ENCODE results near the gene EXOC8.

Gene EXOC8, protein sequence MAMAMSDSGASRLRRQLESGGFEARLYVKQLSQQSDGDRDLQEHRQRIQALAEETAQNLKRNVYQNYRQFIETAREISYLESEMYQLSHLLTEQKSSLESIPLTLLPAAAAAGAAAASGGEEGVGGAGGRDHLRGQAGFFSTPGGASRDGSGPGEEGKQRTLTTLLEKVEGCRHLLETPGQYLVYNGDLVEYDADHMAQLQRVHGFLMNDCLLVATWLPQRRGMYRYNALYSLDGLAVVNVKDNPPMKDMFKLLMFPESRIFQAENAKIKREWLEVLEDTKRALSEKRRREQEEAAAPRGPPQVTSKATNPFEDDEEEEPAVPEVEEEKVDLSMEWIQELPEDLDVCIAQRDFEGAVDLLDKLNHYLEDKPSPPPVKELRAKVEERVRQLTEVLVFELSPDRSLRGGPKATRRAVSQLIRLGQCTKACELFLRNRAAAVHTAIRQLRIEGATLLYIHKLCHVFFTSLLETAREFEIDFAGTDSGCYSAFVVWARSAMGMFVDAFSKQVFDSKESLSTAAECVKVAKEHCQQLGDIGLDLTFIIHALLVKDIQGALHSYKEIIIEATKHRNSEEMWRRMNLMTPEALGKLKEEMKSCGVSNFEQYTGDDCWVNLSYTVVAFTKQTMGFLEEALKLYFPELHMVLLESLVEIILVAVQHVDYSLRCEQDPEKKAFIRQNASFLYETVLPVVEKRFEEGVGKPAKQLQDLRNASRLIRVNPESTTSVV

DNA sequence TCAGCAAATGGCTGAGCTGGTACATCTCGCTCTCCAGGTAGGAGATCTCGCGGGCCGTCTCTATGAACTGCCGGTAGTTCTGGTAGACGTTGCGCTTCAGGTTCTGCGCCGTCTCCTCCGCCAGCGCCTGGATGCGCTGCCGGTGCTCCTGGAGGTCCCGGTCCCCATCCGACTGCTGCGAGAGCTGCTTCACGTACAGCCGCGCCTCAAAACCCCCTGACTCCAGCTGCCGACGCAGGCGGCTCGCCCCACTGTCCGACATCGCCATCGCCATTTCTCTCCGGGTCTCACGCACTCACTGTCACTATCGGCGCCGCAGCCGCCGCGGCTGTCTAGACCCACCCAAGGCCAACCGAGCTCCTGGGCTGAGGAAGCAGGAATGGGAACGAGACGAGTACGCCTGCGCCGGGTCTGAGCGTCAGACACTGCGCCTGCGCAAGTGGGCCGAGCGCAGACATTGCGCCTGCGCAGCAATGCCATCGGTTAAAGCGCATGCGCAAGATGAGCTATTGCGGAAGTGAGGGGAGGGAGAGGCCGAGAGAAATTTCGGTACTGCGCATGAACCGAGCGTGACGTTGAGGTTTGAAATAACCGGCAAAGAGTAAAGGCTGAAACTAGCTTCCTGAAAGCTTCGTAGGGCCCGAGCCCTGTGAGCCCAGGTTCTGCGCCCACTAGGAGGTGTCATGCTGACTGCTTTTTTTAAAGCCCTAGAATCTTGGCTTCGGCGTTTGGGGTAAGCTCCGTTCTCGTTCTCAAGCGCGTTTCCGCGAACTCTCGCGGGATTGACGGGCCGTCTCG lies at the start of gene EXOC8:
Gene EXOC8 (minus strand): TSS at position 381 of the 798 bp plus-strand sequence. CDS start 107 bp downstream, at position 274.
- DNase-seq (ENCODE audit: low spot score) (peak; percentile 94), FAIRE-seq (peak; percentile 76)

DNA sequence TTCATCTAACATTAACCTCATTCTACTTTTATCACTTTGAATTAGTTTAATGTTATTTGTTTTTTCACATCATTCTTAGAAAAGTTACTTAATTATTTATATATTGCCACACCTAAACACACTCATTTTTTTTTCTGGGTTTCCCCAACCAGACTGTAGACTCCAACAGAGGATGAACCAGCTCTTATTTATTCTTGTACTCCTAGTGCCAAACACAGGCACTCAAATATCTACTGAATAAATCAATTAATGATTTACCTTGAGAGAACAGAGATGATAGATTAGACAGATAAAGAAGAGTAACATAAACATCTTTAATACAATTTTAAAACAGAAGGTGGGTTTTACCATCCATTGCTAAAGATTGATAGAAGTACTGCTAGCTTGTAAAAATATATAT lies 48.8 kb upstream of the EXOC8 start:
- DNase-seq (ENCODE audit: low spot score) (no peak), FAIRE-seq (peak; percentile 17)

DNA sequence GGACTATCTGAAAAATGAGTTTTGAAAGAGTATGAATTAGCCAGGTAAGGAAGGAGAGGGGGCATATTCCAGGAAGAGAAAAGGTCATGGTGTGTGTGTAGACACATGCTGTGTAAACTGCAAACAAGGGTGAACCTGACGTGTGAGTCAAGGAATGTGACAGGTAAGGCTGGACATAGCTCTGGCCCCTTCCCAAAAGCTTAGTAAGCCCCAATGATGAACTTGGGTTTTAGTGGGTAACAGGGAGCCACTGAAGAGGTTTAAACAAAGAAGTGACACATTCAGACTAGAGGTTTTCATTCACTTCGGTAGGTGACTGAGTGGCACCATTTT lies 47.7 kb upstream of the EXOC8 start:
- DNase-seq (ENCODE audit: low spot score), result no peak
- FAIRE-seq, result no peak

DNA sequence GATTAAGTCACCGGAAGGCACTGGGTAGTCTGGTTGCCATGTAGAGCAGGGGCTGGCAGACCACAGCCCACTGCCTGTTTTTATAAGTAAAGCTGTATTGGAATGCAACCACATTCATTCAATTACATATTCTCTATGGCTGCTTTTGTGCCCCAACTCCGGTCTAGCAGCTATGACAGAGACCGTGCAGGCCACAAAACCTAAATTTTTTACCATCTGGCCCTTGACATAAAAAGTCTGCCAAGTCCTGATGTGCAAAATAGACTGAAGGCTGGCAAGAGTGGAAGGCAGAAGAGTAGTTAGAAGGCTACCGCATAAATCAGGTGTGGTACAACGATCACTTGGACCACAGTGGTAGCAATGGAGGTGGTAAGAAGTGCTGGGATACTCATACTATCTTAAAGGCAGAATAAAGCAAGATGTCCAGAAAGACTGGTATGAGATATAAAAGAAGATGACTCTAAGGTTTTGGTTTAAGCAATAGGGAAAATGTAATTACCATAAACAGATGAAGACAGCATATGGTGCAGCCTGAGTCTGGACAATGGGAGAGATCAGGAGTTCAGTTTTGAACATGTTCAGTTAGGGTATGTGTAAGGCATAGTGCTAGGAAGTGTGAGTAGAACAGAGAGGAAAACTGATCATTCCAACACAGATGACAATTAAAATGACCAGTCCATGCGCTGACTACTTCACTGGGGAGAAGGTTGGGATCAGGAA lies 47.2 kb upstream of the EXOC8 start:
- FAIRE-seq, result no peak
- DNase-seq (ENCODE audit: low spot score), result no peak

DNA sequence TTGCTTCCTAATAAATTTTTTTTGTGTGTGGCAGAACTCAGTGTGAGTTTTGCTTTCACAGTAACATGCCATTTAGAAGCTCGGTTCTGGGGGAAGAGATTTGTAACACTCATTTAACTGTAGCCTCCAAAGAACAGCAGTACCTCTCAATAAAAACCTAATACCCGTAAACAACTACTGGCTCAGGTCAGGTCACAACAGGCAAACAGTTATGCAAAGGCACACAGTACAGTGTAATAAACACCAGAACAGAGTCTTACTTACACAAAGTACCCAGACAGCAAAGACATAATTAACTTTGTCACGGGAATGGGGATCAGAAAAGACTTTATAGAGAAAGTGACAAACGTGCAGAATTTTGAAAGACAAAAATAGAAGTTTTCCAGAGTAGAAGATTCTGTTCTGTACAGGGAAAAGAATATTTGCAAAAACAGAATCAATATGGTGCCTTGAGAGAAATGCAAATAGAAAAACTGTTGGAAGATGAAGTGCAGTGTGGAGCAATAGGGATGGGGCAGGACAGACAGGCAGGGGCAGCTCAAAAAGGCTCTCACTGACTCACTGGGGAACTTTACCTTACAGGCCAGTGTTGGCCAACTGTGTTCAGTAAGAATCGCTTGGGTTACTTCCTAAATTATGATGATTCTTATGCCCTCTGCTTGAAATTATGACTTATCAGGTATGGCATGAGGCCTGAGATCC lies 45.7 kb upstream of the EXOC8 start:
- FAIRE-seq (no peak), DNase-seq (ENCODE audit: low spot score) (no peak)

DNA sequence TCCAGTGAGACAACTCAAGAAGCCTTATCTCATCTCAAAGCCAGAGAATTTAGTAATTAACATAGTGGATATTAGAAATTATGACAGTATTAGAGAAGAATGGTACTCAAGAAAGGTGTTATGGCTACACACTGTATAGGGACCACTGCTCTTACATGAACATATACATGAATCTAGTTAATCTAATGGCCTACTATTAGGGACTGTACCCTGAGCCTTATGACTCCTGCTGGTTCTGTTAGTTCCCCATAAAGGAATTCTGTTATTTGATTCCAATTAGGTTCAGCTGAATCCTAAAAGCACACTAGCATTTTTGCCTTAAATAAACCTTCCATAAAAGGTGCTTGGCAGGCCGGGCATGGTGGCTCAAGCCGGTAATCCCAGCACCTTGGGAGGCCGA lies 44.8 kb upstream of the EXOC8 start:
- FAIRE-seq, result no peak
- no peak for DNase-seq (ENCODE audit: low spot score)

DNA sequence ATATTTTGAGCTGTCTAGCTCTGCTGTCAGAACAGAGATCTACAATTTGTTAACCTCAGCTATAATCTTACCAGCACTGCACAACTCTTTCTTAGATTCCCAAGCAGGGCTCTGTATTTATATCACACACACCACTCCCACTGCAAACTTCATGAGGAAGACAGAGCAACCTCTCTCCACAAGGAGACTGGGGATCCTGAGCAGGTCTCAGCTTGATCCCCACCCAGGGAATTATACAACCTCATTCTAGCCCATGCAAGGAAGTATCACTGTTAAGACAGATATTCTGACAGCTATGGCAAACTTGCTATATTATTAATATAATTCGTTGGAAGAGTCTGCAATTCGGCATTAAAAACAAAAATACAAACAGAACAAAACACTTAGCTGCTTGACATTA lies 44.1 kb upstream of the EXOC8 start:
- DNase-seq (ENCODE audit: low spot score) (no peak), FAIRE-seq (no peak)

DNA sequence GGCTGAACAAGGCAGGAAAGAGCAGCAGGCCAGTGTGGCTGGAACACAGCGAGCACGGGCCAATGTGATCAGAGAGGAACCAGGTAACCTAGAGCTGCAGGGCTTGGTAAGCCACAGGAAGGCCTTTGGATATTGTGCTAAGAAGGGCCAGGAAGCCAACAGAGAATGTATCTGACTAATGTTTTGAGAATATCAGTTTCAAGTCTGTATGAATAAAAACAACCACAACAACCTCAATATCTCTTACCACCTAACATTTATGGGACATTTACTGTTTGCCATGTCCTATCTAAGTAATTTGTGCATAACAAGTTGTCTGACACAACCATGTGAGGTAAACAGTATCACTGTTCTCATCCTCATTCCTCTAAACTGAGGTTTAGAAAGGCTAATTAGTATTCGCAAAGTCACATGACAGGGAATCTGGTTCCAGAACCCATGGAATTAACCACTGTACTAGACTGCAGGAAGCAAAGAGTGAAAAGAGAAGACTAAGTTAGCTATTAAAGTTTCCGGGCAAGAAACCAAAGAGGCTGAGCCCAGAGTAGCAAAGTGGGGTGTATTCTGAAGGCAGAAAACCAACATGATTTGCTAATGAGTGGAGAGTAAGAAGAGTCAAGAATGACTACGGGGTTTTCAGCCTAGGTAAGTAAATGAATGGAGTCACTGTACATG lies 39.4 kb upstream of the EXOC8 start:
- FAIRE-seq (peak; percentile 89), DNase-seq (ENCODE audit: low spot score) (peak; percentile 36)

DNA sequence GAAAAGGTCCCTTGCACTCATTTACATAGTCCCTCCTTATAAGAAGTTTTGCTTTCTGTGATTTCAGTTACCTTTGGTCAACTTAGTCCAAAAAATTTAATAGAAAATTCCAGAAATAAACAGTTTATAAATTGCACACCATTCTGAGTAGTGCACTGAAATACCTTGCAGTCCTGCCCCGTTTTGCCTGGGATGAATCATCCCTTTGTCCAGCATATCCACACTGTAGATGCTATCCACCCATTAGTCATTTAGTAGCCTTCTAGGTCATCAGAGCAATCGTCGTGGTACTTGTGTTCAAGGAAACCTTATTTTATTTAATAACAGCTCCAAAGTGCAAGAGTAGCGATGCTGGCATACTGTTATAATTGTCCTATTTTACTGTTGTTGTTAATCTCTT lies 38.4 kb upstream of the EXOC8 start:
- FAIRE-seq (peak; percentile 60), DNase-seq (ENCODE audit: low spot score) (peak; percentile 25)

DNA sequence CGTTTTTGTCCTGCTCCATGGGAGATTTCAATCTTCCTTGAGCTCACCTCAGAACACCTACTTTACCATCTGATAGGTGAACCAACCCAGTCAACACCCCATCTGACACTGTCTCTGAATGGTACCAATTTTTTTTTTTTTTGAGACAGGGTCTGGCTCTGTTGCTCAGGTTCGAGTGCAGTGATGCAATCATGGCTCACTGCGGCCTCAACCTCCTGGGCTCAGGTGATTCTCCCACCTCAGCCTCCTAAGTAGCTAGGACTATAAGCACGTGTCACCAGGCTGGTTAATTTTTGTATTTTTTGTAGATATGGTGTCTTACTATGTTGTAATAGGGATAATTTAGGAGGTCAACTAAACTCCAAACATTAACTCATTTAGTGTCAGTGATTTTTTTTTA lies 36.7 kb upstream of the EXOC8 start:
- no peak for DNase-seq (ENCODE audit: low spot score)
- no peak for FAIRE-seq

DNA sequence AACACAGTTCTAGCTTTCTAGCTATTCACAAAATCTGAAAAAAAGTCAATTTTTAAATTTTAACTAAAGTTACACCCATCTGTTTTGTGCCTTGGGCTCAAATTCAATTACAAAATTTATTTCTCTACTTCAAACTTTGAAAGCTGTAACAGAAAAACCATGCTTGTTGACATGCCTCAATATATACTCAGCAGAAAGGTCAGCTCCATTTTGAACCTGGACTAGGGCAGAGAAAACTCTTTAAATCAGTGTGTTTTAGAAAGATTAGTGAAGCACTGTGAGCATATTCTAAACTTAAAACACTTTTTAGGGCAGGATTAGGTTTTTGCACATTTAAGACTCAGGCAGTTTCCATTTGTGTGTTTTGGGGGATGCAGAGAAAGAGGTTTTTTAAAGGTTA lies 34.8 kb upstream of the EXOC8 start:
- FAIRE-seq (no peak), DNase-seq (ENCODE audit: low spot score) (no peak)

DNA sequence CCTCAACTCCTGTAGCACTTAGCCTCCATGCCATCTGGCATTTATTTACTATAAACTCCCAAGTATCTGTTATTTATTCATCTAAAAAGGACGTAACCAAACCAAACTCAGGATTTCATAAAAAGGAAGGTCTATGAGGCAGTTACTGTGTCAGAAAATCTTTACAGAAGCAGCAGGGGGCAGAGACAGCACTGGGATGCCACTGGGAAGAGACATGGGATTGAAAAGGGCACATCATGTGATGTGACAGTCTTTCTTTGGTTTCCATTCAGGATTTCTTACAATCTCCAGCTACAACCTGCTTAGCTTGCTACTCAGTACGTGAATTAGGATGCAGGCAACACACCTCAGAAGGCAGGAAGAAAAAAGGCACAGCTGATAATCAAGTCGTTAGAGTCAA lies 31.6 kb upstream of the EXOC8 start:
- FAIRE-seq, result no peak
- DNase-seq (ENCODE audit: low spot score), result no peak

DNA sequence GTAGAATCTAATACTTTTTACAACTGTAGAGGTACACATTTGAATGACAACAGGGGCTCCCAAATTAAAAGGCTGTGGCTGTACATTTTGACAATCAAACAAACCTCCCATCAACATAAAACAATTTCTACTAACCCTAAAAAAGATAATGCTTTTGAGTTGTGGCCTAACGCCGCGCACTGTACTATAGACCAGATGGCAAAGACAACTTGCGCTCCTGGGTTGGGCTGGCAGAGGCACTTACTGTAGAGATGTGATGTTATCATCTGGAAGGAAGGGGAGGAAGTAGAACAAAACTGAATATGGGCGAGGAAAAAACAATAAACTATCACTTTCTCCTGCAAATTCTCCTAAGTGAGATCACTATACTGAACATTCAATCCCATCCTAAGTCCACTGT lies 26.5 kb upstream of the EXOC8 start:
- FAIRE-seq, result no peak

DNA sequence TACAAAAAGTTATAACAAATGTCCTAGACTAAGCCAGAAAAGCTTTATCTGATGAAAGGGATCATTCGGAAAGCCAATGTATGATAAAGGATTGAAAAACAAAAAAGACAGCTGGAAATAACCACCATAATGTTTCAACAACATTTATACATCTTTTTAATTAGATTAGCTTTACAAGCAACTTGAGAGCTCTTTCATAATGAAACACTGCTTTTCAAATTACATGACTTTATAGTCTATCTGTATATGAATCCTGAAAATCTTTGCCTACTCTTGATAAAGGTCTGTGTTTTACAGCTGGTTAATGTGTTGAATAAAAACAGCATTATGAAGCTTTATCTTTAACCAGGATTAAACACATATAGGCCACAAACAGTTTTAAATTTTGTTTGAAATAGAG lies 26.0 kb upstream of the EXOC8 start:
- DNase-seq (ENCODE audit: low spot score) (no peak), FAIRE-seq (no peak)

More for the DNA sequence above, 26.5 kb upstream of the EXOC8 start:
- no peak for DNase-seq (ENCODE audit: low spot score)

DNA sequence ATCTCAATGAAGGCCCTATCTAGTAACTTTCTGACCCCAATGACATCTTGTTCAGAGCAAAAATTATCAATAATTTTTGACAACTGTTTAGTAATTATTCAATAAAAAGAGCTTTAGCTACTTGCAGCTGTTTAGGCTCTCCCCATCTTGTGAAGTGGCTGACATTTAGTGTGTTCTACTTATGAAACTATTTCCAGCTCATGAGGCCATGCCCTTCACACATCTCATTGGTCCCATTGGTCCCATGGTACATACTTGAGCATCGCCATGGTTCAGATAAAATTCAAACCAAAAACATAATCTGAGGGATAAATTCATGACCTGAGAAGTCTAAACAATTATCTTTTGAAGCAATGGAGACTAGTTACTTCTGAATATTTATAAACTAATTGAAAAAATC lies 24.7 kb upstream of the EXOC8 start:
- FAIRE-seq (no peak), DNase-seq (ENCODE audit: low spot score) (no peak)

DNA sequence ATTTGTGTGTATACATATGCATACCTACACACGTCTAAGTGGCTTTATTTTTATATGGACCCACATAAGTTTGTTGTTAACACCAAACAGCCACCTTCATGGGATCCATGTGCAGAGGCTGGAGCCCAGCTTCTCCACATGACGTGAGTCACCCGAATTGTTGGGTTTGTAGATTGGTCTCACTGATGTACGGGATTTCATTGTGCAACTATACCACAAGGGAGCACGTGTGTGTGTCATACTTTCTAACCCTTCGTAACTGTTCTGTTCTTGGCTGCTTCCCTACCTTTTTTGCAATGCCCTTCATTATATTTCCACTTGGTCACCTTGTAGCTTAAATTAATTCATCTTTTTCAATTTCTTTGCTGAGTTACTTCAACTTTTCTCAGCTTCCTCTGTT lies 21.5 kb upstream of the EXOC8 start:
- FAIRE-seq, result no peak
- DNase-seq (ENCODE audit: low spot score), result peak; percentile 14

DNA sequence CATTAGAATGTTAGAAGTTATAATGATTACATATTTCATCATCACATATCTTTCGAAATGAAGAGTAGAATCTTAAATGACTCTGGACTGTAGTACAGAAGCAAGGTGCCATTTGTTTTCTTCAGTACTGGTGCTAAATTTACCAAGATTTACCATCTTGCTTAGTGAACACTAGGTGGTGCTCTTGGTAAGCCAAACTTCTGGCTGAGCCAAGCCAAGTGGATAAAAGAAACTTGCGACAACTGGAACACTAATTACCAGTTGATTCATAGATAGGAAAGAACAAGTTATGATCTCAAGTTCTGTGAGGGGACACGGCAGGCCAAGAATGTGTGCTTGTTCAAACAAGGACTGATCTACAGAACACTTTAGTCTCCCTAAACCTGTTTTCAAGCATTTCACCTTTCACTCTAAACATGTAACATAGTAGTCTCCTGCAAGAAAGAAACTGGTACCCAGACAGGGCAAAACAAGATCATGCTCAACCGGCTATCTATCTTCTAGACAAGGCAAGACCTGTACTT lies 20.2 kb upstream of the EXOC8 start:
- FAIRE-seq, result peak; percentile 89
- DNase-seq (ENCODE audit: low spot score), result peak; percentile 74

DNA sequence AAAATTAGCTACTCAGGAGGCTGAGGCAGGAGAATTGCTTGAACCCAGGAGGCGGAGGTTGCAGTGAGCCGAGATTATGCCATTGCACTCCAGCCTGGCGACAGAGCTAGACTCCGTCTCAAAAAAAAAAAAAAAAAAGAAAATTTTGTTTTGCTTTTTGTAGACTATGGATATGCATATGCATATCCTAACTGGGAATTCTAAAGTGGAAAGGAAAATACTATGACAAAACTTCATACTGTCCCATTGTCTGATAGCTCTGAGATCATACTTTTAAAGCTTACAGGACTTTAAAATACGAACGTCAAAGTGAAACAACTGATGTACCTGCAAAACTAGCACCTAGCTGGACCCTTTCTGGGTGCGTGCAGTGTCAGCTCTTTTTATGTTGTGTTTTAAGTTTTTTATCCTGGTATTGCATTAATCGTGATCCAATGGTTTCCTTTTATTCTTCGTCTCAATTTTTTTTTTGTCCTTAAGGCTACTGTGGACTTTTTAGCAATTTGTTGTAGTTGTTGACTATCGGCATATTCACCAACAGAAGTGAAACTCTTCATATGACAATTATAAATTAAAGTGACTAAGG lies 19.6 kb upstream of the EXOC8 start:
- DNase-seq (ENCODE audit: low spot score) (no peak), FAIRE-seq (no peak)

DNA sequence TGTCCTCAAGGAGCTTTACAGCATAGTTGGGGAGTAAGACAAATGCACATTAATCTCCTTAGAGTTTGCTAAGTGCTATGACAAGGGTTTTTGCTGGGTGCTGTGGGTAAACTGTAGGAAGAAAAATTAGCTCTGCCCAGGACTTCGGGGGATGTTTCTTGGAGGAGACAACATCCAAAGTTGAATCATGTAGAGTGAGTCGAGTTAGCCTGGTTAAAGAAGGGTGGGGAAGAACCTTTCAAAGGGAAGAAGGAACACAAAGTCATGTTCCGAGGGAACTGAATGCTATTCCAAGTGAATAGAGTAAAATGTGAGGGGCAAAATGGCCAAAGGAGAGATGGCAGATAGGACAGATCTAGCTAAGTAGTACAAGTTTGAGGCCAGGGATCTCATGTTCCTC lies 17.5 kb upstream of the EXOC8 start:
- no peak for DNase-seq (ENCODE audit: low spot score)
- no peak for FAIRE-seq
